Measurements from ENCODE around the gene OSCAR.

OSCAR gene

DNA sequence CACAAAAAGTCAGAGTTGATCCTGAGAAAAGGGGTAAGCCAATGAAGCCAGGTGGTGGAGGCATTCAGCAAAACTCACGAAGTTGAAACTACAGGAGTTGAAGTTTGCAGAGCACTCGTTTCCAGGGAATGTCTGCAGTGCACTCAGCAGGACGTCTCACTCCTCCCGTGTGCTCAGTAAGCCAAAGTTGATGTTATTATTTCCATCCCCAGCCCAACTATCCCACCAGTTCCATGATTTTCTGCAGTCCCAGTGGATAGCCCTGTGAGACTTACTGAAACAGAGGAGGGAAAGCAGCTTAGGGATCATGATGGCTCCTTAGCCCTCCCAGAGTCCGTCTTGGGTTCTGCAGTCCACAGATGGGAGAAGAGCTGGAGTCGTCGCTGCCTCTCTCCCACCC is 19.6 kb downstream of the OSCAR start, which contains the start of gene TARM1:
TSS of gene TARM1 (minus strand) at position 334 of the 400 bp plus-strand sequence. CDS start at position 309, 25 bp downstream.
- DNase-seq: no peak

DNA sequence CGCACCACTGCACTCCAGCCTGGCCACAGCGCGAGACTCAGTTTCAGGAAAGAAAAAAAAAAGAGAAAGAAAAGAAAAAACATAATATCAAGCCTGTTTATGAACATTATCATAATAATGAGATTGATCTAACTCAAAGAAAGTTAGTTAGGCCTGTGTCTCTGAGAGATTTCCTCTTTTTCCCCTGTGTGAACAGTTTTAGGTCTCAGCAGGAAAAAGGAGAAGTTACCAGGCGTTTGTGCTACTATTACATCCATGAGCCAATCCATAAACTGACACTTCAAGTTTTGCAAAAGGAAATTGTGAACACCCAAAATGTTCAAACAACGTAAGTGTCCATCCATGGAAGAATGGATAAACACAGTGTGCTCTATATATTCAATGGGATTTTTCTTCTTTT is 23.3 kb downstream of the OSCAR start:
- DNase-seq: no peak

DNA sequence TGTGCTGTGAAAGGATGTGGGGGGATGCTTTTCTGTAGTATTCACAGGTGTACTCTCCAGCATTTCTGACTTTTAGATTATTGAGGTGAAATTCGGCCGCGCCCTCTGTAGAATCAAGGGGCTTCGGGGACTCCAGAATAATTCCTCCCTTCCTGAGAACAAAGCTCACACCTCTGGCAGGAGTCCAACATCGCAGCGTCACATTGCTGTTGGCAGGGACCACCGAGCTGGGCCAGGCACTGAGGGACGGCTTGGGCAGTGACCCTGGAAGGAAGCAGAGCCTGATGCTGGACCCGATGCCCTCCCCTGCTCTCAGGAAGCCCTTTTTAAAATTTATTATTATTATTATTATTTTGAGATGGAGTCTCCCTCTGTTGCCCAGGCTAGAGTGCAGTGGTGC is 25.8 kb downstream of the OSCAR start:
- DNase-seq: no peak

DNA sequence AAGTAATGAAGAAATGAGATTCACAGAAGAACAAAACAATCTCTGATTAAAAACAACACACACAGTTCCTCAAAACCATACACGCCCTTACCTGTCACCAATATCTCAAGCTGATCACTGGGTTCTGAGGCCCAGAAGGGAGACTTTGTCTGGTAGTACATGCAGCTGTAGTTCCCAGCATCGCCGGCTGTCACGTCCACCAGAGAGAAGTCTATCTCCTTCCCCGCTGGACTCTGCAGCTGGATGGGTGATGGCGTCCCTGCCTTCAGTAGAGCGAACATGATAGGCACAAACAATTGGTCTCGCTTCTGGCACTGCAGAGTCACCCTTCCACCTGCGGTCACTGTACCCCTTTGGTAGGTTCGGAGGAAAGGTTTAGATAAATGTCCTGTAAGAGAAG is 26.8 kb downstream of the OSCAR start:
- no peak for DNase-seq

DNA sequence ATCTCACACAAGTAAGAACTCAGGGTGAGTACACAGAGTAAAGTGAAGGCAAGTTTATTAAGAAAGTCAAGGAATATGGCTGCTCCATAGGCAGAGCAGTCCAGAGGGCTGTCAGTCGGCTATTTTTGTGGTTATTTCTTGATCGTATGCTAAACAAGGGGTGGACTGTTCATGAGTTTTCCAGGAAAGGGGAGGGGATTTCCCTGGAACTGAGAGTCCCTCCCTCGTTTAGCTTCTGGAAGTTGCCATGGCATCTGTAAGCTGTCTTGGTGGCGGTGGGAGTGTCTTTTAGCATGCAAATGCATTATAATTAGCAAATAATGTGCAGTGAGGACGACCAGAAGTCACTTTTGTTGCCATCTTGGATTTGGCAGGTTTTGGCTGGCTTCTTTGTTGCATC is 31.1 kb downstream of the OSCAR start:
- DNase-seq: no peak

DNA sequence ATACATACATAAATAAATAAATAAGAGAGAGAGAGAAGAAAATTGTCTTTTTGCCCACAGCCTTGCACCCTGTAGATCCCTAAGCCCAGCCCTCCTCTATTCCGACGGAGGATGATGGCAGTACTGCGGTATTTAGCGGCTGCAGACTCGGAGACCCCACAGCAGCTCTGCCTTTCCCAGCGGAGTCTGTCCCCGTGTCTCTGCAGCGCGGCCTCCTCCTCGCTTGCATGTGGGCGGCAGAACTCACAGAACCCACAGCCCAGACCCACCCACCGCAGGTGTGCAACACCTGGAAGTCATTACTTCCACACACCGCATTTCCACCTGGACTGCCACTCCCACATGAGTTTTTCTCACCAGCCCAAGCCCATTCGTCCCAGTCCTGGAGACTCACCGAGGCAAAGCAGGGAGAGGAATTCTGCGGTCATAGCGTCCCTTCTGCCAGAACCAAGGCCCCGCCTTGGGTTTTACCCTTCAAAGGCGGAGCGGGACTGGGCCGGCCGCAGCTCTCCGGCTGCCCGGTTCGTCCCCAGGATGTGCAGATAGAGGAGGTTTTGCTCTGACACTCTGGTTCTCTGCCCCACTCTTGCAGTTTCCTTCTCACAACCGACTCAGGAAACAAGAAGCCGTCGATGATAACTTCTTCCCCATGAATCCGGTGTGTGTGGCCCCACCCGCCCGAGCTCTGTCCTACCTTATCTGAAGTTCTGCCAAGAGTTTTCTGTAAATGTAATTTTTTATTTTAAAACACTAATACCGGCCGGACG is 37.1 kb downstream of the OSCAR start, which contains the start of gene VSTM1:
TSS of gene VSTM1 (minus strand) at position 548 of the 767 bp plus-strand sequence. CDS start at position 428, 120 bp downstream.
- no peak for DNase-seq

DNA sequence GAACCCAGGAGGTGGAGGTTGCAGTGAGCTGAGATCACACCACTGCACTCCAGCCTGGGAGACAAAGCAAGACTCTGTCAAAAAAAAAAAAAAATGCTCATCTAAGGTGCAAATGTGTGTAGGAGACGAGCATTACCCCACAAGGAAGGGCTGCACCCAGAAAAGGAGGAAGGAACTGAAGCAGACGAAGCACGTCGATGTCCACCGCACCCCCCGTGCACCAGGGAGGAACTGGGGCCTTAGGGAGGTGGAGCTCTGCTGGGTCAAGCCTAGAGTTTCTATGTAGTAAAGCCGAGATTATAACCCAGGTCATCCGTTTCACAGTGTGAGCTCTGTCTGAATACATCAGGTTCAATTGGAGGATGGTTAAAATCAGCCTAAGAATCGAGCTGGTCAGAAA is 38.0 kb downstream of the OSCAR start:
- DNase-seq: no peak

DNA sequence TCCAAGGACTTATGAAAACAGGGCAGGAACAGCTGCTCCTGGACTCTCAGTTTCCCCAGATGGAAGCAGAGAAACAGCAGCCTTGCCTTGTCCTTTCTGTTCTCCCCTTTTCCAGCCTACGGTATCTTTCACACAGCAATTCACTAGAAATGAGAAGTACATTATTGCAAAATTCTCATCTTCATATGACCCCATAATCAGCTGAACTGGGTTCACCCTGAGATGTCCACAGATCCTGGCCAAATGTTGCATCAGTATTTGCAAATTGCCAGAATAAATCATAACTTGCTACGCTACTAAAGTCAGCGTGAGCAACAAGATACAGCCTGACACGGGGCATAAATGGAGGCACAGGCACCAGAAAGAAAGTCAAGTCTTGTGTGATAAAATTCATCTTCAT is 53.0 kb downstream of the OSCAR start:
- no peak for DNase-seq

DNA sequence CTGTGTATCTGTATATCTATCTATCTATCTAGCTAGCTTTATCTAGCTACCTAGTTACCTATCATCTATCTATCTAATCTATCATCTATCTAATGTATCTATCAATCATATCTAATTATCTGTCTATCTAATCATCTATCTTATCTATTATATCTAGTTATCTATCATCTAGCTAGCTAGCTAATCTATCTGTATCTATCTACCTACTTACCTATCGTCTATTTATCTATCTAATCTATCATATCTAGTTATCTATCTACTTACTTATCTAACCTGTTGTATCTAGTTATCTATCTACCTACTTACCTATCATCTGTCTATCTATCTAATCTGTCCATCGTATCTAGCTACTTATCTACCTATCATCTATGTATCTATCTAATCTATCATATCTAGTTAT is 54.8 kb downstream of the OSCAR start:
- DNase-seq: no peak
